Superior temporal gyrus (tissue), 1 donor: ENCODE results near the gene FLRT2.

Source experiments
- DNase-seq: peaks from one replicate; pipeline ENCODE4 v3.0.0-alpha.2; 2016; ENCODE audit errors: extremely low spot score

FLRT2 gene

GRCh38 chr14:85531141-85531586 lies 1.2 kb downstream of the FLRT2 start:
- no peak for DNase-seq

- peak; percentile 58 for DNase-seq
Observed at GRCh38 chr14:85531587-85532373, 1.8 kb downstream of the FLRT2 start.

GRCh38 chr14:85532374-85533022 lies 2.6 kb downstream of the FLRT2 start:
- DNase-seq, result no peak

GRCh38 chr14:85533023-85533860 lies 3.3 kb downstream of the FLRT2 start:
- peak; percentile 68 for DNase-seq

GRCh38 chr14:85533861-85534291 lies 3.9 kb downstream of the FLRT2 start:
- DNase-seq, result no peak

GRCh38 chr14:85534458-85535293 lies 4.7 kb downstream of the FLRT2 start:
- peak; percentile 62 for DNase-seq

- no peak for DNase-seq
Observed at GRCh38 chr14:85535321-85535720, 5.4 kb downstream of the FLRT2 start.

GRCh38 chr14:85535991-85536832 lies 6.3 kb downstream of the FLRT2 start:
- peak; percentile 62 for DNase-seq

- DNase-seq, result peak; percentile 59
Observed at GRCh38 chr14:85536833-85537190, 6.9 kb downstream of the FLRT2 start.

- DNase-seq, result no peak
Observed at GRCh38 chr14:85537526-85537925, 7.6 kb downstream of the FLRT2 start.

GRCh38 chr14:85538636-85539035 lies 8.7 kb downstream of the FLRT2 start:
- DNase-seq, result no peak

GRCh38 chr14:85539510-85539909 lies 9.6 kb downstream of the FLRT2 start:
- no peak for DNase-seq

GRCh38 chr14:85542623-85543022 lies 12.7 kb downstream of the FLRT2 start:
- no peak for DNase-seq

- DNase-seq, result no peak
Observed at GRCh38 chr14:85545738-85546137, 15.8 kb downstream of the FLRT2 start.

GRCh38 chr14:85546390-85546789 lies 16.4 kb downstream of the FLRT2 start:
- no peak for DNase-seq

- no peak for DNase-seq
Observed at GRCh38 chr14:85549697-85550096, 19.8 kb downstream of the FLRT2 start.

GRCh38 chr14:85554106-85554505 lies 24.2 kb downstream of the FLRT2 start:
- no peak for DNase-seq

GRCh38 chr14:85556267-85556666 lies 26.3 kb downstream of the FLRT2 start:
- no peak for DNase-seq

- DNase-seq, result no peak
Observed at GRCh38 chr14:85558505-85558904, 28.6 kb downstream of the FLRT2 start.

GRCh38 chr14:85562630-85563029 lies 32.7 kb downstream of the FLRT2 start:
- DNase-seq, result no peak
